Fibroblast of gingiva (primary cell): ENCODE measurements around the gene ACTR8.

ENCODE experiments used
- DNase-seq: peaks from one replicate; pipeline ENCODE4 v3.0.0-alpha.2; 2011; ENCODE audit warnings: low read depth

ACTR8 gene

DNA sequence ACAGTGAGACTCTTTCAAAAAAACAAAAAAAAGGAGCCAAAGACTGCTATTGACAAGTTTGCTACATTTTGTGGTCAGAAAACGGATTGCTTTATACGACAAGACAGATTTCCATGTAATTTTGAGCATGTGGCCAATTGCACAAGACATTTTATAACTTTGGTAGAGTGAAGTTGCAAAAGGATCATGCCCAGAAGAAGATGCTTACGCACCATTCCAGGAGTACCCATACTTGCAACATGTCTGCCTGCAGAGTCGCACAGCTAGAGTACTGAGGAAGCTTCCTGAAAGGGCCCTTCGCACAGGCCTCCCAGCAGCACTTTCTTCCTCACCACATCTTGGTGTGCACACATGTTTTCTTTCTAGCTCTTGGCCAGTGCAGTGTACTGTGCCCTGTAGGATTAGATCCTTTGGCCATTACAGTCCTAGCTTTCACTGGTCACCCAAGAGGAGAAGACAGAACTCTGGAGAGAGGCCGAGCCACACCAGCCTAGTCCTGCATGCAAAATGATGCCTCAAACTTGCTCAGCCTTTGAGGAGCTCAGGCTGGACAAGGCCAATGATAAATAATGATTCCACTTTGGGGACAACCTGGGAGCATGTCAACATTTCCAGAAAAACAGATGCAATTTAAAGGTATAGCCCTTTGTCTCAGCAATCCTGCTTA, 47.4 kb downstream of the ACTR8 start:
- DNase-seq, result no peak

GRCh38 chr3:53833700-53834099, 48.3 kb downstream of the ACTR8 start:
- DNase-seq, result no peak

- DNase-seq, result no peak
Observed at GRCh38 chr3:53833053-53833645, 48.8 kb downstream of the ACTR8 start.

DNA sequence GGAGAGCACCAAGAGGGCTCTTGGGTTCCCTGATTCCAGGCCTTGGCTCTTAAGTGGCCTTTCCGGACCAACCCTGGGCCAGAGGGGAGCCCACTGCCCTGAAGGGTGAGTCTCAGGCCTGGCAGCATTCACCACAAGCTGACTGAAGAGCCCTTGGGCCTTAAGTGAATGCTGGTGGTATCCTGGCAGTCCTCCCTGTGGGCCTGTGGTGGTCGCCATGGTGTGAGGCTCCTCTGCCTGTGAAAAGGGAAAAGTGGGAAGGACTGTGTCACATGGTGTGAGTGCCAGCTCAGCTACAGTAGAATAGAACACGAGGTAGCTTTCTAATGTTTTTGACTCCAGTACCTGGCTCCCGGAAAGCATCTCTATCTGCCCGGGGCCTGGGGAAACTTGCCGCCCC, 51.0 kb downstream of the ACTR8 start:
- no peak for DNase-seq

GRCh38 chr3:53829605-53830004, 52.3 kb downstream of the ACTR8 start:
- no peak for DNase-seq

DNA sequence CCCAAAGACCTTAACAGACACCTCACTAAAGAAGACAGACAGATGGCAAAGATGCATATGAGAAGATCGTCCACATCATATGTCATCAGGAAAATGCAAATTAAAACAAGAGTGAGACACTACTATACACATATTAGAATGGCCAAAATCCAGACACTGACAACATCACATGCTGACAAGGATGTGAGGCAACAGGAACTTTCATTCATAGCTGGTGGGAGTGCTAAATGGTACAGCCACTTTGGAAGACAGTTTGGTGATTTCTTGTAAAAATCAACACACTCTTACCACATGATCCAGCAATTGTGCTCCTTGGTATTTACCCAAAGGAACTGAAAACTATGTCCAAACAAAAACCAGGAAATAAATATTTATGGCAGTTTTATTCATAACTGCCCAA, 53.4 kb downstream of the ACTR8 start:
- DNase-seq, result no peak

GRCh38 chr3:53826048-53826447, 55.9 kb downstream of the ACTR8 start:
- DNase-seq, result no peak

DNA sequence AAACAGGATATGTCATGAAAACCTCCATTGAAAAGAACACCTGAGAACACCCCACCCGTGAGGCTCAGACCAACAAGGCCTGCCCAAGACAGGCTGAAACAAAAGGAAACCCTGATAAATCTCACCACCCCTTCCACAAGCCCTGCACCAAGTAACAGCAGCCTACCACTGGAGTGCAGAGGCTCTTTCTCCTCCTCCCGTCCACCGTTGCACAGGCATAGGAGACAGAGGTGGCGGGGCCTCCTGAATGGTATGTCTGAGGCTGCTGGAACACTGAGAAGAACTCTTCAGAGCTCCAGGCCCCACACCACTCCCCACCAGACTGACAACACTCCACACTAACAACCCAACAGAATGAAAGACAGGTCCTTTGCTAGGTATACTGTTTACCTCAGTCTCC, 57.2 kb downstream of the ACTR8 start:
- DNase-seq, result no peak

DNA sequence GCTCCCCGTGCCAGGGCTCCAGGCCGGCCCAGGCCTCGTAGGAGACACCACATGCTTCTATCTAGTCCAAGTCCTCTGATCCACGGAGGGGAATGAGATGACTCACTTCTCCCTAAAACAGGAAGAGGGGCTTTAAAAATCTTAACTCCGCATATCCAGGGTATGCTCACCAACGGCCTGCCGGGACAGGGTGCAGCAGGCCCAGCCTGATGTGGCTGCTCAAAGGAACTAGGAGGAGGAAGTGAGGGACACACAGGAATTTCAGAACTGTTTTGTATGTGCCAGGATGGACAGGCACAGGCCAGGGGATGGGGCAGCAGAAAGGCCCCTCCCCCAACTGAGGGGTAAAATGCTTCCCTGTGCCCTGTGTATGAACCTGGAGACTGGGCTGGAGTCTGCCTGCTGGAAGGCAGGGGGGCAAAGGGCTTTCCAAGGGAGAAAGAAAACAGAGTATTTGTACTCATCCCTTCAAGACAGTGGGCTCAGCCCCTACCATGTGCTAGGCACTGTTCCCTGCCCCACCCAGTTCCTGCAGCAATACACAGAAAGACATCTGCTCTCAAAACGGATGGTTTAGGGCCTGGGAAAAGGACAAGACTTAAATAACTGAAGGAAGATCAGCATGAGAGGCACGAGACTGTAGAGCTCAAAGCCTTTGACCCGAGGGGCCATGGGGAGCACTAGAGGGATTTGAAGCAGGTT, 57.8 kb downstream of the ACTR8 start:
- DNase-seq, result no peak

DNA sequence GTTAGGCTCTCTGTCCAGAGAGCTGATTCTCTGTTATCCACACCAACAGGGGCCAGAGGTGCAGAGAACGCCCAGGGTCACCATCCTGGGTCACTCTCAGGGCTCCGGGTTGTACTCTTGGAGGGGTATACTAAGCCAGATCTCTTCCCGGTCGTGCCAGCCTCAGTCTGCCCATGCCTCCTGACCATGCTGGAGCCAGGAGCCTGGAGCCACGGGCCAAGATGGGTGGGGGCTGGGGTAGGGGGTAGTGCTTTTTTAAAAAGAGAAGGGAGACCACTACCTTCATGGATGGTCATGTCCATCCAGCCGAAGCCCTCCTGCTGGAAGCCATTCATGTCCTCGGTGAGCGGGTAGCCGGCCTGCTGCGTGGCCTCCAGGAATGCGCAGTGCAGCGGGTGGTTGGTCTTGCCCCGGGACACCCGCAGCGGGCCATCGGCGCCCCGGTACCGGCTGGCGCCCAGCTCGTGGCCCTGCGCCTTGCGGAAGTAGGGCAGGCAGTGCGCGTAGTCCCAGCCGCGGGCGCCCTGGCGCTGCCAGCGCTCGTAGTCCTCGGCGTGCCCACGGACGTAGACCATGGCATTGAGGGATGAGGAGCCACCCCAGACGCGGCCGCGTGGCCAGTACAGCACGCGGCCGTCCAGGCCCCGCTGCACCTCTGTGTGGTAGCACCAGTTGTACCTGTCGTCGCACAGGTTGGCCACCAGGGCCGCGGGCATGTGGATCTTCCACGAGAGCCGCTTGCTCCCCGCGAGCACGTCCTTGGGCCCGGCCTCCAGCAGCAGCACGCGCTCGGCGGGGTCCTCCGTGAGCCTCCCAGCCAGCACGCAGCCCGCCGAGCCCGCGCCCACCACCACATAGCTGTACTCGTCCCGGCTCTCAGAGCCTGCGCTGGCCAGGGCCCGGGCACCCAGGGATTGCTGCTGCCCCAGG, 58.7 kb downstream of the ACTR8 start:
- DNase-seq, result no peak

GRCh38 chr3:53822331-53822741, 59.6 kb downstream of the ACTR8 start:
- DNase-seq, result no peak

DNA sequence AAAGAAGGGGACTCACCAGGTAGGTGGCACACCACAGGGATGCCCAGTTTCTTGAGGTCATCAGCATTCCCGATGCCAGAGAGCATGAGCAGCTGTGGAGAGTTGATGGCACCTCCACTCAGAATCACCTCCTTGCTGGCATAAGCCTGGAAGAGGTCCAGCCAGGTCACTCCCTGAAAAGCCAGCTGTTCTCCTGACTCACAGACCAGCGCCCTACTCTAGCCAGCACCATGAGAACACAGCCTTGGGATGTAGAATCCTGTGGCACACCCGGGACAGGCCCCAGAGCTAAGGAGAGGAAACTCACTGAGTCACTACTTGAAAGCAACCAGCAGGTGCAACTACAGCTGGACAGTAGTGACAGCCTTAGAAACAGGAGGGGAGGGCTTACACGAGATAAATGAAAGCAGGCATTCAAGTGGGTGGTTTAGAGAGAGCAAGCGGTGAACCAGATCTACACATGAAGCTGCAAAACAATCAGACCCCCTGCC, 60.3 kb downstream of the ACTR8 start:
- DNase-seq, result no peak

GRCh38 chr3:53820756-53821580, 61.0 kb downstream of the ACTR8 start:
- DNase-seq, result no peak

- no peak for DNase-seq
Observed at GRCh38 chr3:53820084-53820483, 61.9 kb downstream of the ACTR8 start.

DNA sequence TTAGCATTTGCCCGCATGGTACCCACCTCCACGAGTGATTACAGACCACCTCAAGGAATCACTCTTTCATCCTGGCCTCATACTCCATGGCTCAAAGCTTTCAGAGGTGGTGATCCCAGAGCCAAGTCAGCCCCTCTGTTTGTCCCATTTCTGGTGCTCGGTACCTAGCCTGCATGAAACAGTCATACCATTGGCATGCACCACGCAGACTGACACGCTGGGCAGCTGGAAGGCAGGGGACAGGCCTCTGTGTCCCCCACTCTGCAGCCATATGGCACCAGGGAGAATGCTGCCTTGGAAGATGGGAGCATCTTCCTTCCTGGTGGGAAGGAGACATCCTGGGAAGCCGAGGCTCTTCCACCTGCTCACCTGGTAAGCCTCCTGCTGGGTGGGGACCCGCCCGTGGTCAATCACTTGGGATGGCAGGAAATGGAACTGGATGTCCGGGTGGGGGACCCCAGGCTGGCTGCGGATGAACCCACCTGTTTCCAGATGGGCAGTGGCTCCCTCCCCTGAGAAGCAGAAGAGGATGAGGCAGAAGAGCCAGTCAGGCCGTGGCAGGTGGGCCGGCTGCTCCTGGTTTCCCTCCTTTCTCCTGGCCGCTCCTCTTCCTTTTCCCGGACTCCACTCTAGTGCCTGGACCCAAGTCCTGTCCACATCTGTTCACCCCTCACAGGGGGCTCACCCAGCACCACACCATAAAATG, 62.6 kb downstream of the ACTR8 start:
- DNase-seq, result no peak

DNA sequence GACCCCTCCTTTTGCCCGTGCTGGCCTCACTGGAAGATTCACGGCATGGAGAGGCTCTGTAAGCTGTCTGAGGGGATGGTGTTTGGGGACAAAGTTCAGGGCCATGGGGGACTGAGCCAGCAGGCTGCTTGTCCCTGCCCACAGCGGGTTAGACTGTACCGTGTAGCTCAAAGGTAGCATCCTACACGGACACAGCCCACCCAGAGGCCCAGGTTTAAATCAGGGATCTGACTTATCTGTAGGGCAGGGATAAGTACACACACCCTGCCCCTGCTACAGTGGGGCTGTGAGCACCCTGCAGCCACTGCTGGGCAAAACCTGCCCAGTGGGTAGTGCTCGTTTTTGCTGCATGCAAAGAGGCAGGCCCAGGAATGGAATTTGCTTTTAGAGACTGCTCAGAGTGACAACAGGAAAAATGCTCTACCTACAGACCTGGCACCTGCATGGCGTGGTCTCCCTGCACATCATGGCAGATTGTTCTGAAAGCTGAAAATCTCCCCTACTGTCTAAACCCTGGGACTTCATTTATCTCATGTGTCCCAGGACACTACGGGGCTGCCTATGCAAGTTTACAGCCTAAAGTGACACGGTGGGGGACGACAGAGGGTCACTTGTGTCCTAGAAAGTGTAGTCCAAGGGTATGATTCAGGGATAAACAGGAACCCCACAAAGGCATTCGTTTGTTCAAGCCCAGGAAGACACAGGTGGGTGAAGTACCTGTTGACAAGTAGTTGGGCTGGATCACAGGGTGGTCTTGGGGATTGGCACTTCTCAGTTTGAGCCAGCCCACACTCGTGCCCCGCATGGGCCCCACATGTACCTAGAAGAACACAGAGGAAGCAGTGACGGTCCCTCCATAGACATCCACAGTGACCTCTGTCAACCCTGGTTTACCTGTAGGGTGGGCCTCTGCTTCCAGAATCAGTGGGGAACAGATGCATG, 63.5 kb downstream of the ACTR8 start:
- no peak for DNase-seq

GRCh38 chr3:53817809-53818208, 64.1 kb downstream of the ACTR8 start:
- no peak for DNase-seq

- no peak for DNase-seq
Observed at GRCh38 chr3:53817211-53817610, 64.7 kb downstream of the ACTR8 start.
